H7 (cell line): ENCODE results near the gene MRPS5. TPM values are rescaled to one million over a fixed set of nuclear protein-coding genes. Genes with fewer than 3 reads are reported as not detected.
A peak's percentile ranks its signal among the peaks of the same experiment; 100 is the strongest.

Experiments
- DNase-seq: peaks from one replicate; pipeline ENCODE4 v3.0.0; 2012
- H3K27me3 ChIP-seq: 2 replicates; pipeline ENCODE4 v1.6.0; 2011; ENCODE audit warnings: mild to moderate bottlenecking, low read length; ENCODE audit not compliant: control insufficient read depth, insufficient read depth
- H3K36me3 ChIP-seq: replicated peaks from 2 replicates; pipeline ENCODE4 v1.5.1; 2011; ENCODE audit warnings: low read length; ENCODE audit not compliant: control insufficient read depth, insufficient read depth
- H3K4me3 ChIP-seq: 2 replicates; pipeline ENCODE4 v1.5.1; 2011; ENCODE audit warnings: low read depth, mild to moderate bottlenecking, control low read depth, low read length, moderate library complexity; ENCODE audit not compliant: insufficient read depth
- total RNA-seq: library from RNA; depleted of rRNA; stranded (reverse); fragments of >200 nt; shearing (Covaris generic); gene quantifications from 2 replicates; pipeline ENCODE4 v1.2.3, GENCODE V29; 2014

The MRPS5 gene
- total RNA-seq, 1 experiment from 2014 or later: 71.7 TPM

DNA sequence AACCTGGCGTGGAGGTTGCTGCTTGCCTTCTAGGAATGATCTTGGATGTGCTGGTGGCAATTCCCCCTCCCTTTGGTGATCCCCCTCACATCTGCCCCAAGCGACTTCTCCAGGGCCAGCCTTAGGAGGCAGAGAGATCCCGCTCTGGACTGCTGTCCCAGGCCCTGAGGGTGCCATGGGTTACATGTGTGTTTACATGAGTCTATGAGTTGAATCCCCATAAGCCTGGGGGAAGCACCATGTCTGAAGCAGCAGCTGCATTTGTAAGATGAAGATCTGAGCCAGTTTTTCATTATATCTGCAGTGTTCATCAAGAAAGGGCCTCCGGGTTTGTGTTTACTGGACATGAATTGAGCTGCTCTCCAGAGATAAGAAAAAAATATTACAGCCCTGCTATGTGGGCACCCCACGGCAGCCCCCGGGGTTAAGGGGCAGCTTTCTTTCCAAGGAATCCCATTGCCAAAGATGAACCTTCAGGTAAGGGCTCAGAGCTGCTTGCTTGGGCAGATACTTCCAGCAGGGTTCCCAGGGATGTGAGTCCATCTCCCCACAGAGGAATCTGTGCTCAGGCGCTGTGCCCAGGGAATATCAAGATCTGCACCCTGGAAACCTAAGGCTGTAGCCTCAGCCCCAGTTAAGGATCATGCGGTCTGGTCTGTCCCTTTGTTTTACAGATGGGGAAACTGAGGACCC lies 46.0 kb downstream of the MRPS5 start:
- Histone ChIP-seq H3K36me3 (no peaks in the 10 kb centered on the region), H3K27me3 (peaks cover 9% of the 10 kb centered on the region), H3K4me3 (no peak overlapping the region)
- no peak for DNase-seq

DNA sequence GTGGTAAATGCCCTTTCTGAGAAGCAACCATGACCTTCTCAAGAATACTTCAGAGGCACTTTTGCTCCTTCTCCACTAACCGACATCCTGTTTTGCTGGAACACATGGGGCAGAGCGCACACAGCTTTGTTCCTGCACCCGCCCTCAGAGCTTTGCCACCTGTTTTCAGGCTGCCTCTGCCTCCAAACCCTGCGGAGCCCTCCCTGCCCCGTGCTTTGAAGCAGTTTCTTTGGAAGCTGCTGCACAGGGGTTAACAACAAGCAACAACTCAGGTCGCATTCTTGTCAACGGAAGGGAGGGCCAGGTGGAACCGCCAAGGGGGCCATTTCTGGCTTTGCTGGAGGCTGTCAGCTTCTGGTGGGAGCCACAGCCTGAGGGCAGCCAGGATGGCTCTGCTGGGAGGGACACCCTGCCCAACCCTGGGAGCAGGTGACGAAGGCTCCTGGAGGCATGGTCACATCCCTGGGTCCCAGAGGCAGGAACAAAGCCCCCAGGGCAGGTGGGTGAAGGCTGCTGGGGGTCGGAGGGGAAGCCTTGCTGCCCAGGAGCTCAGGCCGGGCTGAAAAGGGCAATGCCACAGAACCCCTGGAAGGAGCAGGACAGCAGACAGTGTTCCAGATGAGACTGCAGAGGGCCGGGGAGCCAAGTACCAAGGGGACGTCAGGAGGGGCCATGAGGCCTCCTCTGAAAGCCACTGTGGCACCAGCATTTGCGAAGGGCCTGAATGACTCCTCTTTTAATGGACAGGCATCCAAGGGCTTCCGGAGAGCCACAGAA lies 46.8 kb downstream of the MRPS5 start:
- Histone ChIP-seq H3K4me3 (no peak overlapping the region), H3K27me3 (peaks cover 9% of the 10 kb centered on the region), H3K36me3 (no peaks in the 10 kb centered on the region)
- no peak for DNase-seq

DNA sequence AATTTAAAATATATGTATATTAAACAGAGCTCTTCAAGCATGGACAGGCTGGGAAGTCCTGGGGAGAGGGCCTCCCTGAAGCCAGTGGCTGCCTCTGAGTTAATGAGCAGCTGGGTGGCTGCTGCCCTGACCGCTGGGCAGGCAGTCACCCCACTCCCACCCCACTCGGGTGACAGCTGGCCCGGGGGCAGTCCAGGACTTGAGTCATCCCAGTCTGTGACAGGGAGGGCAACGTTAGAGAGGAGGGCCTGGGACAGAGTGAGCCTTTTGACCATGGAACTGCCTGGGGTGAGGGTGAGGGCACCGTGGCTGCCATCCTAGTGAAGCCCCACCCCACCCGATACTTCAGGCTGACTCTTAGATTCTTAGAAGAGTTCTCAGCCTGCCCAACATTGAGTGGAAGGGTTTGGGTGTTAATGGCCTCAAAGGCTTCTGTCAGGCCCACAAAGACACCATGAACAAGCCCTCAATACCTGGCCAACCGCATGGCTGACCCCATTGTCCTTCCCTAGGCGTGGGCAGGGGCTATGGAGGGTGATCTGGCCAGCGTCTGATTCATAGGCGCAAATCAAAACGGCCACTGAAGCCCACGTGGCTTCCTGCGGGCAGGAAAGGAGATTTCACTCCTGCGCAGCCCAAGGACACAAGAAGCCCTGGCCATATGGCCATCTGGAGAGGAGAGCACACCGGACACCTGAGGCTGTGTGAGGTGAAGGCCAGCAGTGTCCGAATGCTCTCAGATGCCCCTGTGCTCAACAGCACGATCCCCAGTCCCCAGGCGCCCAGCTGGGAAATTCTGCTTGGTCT lies 47.5 kb downstream of the MRPS5 start:
- peak; percentile 11 for DNase-seq
- H3K4me3 ChIP-seq: no peak overlapping the region
- peaks cover 9% of the 10 kb centered on the region for H3K27me3 ChIP-seq
- H3K36me3 ChIP-seq: no peaks in the 10 kb centered on the region

DNA sequence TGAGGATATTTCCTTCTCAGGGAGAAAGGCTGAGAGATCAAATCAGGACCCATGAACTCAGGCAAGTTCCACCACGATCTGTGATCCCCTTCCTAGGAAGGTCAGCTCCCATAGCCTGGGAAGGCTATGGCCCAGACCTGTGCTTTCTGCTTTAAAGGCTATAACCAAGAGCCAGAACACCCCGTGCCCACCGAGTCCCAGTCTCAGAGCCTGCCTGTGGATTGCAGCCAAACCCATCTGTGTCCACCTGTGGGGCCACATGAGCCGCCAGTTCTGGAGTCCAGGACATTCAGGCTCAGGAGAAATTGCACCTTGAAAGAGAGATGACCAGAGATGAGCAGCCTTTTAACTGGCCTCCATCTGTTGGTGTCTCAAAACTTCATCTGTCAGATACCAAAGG lies 49.2 kb downstream of the MRPS5 start:
- no peak overlapping the region for H3K4me3 ChIP-seq
- no peak for DNase-seq

DNA sequence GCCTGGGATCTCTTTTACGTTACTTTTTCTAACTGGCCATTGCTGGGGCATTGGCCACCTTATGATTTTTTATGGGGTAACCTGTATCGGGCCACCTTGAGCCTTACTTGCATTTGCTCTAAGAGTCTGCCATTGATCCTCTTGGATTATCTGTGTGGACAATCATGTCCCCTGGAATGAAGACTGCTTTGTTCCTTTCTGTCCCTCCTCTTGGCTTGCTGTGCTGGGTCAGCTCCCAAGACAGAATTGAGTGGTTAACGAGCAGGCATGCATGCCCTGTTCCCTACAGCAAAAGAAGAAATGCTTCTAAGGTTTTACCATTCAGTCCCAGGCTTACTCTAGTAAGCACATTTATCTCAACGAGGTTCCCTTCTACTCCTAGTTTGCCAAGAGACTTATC lies 49.8 kb downstream of the MRPS5 start:
- peaks cover 4% of the 10 kb centered on the region for H3K27me3 ChIP-seq
- no peak overlapping the region for H3K4me3 ChIP-seq
- no peak for DNase-seq
- H3K36me3 ChIP-seq: no peaks in the 10 kb centered on the region

More for the DNA sequence above, 49.2 kb downstream of the MRPS5 start:
- H3K36me3 ChIP-seq: no peaks in the 10 kb centered on the region
- peaks cover 7% of the 10 kb centered on the region for H3K27me3 ChIP-seq

DNA sequence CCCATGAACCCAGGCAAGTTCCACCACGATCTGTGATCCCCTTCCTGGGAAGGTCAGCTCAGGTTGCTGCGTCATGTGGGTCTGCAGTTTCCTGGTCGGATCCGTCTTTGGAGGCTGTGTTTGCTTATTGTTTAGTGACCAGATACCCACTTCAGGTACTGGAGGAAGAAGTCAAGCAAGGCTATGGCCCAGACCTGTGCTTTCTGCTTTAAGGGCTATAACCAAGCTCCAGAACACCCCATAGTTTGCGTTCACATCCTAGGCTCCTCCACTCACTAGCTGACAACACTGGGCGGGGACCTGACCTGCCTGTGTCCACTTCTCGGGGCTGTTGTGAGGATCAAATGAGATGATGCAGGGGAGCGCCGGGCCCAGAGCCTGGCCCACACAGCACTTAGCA lies 52.1 kb downstream of the MRPS5 start:
- no peaks in the 10 kb centered on the region for H3K36me3 ChIP-seq
- DNase-seq: peak; percentile 10
- H3K4me3 ChIP-seq: no peak overlapping the region
- no peaks in the 10 kb centered on the region for H3K27me3 ChIP-seq

DNA sequence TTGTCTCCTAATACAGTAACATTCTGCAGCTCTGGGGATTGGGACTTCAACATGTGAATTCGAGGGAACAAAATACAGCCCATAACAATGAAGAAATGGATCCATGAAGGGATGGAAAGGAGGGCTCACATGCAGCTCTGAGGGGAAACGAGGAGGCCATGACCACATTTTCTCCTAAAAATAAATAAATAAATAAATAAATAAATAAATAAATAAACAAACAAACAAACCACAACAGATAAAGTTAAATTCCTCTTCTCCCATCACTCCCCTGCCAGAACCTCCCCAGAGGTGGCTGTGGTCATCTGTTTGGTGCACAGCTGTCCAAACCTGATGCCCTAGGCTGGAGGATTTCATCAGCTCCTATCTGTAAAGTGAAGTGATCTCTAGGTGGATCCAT lies 53.4 kb downstream of the MRPS5 start:
- Histone ChIP-seq H3K27me3 (no peaks in the 10 kb centered on the region), H3K36me3 (no peaks in the 10 kb centered on the region), H3K4me3 (no peak overlapping the region)
- peak; percentile 3 for DNase-seq

DNA sequence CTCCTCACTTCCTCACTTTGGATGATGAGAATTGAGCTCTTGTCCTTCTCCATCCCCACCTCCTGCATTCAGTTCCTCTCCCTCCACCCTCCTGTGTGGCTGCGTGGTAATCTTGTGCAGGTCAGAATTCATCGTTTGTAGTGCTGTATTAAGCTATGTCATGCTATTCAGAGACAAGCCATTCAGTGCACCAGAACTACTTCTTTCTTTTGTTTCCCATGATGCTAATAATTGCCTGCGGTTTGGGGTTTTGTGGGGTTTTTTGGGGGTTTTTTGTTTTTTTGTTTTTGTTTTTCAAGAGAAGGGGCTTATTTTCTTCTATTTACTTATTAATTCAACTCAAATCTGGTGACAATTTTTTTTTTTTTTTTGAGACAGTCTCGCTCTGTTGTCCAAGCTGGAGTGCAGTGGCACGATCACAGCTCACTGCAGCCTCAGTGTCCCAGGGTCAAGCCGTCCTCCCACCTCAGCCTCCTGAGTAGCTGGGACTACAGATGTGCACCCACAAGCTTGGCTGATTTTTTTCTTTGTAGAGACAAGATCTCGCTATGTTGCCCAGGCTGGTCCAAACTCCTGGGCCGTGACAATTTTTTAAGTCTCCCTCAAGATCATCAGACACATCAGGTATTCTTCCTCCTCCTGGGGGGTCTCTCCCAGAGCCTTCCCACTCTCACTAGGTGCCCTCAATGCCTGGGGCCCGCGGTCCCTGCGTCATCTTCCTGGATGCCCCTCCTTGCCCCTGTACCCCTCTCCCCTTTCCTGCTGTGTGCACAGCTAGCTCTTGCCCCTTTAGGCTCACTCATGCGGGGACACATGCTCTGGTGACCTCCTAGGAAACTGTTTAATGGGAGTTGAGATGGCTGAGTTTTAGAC lies 58.3 kb downstream of the MRPS5 start:
- Histone ChIP-seq H3K27me3 (no peaks in the 10 kb centered on the region), H3K4me3 (no peak overlapping the region), H3K36me3 (no peaks in the 10 kb centered on the region)
- DNase-seq: no peak

DNA sequence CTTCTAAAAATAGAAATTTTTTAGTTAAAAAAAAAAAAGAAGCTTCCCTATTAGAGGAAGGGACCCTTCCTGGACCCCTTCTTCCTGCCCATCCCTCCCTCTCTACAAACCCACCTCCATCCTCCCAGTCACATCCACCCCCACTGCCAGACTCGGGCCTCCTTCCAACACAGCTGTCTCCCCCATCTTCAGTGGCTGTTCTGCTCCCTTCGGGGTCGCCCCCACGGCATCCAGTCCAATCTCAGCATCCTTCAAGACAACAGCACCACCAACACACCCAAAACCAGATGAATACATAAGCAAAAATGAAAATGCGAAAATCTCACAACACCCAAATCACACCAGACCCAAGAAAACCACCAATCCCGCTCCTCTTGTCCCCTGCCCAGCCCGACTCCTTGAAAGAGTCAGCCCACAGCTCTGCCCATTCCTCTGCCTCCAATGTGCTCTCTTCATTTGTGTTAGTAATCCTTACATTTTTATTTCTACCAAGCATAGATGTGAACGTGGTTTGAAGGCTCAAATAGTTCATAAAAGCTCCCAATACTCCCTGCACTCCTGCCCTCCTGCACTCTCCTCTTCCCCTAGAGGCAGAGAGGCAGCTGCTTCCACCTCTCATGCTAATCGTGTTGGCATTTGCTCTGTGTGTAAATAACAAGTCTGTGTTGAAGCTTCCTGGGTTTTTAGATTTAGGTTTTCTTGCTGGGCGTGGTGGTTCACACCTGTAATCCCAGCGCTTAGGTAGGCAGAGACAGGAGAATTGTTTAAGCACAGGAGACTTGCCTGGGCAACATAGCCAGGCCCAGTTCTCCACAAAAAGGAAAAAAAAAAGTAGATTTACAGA lies 59.1 kb downstream of the MRPS5 start:
- Histone ChIP-seq H3K36me3 (no peaks in the 10 kb centered on the region), H3K27me3 (no peaks in the 10 kb centered on the region), H3K4me3 (no peak overlapping the region)
- DNase-seq: peak; percentile 64

DNA sequence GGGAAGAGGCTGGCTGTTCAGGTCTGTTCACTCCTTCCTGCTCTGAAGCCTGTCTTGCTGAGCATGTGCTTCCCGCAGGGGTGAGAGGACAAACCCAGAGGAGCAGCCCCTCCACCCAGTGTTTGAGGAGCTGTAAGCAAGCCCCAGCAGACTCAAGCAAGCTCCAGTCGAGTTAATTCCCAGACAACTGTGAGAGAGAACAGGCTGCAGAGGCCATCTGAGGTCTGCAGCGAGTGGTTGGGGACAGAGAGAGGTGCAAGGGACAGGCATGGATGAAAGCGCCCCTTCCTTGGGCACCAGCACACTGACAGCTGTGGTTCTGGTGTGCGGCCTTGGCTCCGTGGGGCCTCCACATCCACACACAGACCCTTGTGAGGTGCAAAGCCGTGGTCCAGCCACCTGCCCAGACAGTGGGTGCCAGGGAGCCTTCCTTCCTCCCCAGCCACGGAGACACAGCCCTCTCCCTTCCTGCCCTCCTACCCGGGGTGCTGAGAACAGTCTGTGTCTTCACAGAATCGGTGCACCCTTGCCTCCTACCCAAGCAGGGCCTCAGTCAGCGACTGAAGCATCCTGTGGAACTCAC lies 59.9 kb downstream of the MRPS5 start:
- H3K4me3 ChIP-seq: no peak overlapping the region
- H3K36me3 ChIP-seq: no peaks in the 10 kb centered on the region
- peak; percentile 32 for DNase-seq
- H3K27me3 ChIP-seq: no peaks in the 10 kb centered on the region

DNA sequence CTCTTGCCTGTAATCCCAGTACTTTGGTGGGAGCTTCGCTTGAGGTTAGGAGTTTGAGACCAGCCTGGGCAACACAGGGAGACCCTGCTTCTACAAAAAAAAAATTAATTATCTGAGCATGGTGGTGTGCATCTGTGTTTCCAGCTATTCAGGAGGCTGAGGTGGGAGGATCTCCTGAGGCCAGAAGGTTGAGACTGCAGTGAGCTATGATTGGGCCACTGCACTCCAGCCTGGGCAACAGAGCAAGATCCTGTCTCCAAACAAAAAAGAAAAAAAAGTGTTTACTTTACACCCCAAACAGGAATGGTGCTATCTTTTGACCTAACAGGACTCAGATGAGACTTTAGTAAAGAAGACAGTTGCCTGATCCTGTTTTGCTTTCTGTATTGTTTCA lies 60.5 kb downstream of the MRPS5 start:
- H3K4me3 ChIP-seq: no peak overlapping the region
- H3K36me3 ChIP-seq: no peaks in the 10 kb centered on the region
- no peak for DNase-seq
- H3K27me3 ChIP-seq: no peaks in the 10 kb centered on the region

DNA sequence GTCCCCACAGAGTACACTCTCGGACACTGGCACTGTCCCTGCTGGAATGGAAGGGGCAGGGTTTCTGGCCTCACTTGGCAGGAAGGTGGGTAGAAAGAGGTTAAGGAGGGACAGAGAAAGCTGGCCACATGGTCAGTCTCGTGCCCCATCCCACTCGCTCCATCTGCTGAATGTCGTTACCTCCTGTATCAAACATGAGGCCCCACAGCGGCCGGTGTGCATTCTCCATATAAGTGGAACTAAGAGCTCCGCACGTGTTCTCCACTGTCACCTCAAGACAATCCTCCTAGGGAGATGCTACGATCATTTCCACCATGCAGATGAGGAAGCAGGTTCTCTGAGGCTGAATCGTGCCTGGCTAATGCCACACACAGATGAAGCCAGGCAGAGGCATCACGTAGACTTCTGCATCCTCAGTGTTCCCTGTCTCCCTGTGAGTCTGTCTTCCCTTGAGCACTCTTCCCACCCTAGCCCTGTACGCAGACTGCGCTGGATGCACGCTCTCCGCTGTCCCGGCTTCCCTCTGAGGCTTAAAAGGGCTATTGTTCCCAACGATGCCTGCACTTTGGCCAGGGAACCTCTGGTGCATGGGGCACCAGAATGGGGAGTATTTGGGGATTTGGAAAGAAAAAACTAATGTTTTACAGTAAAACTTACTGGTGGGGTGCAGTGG lies 61.0 kb downstream of the MRPS5 start:
- Histone ChIP-seq H3K27me3 (no peaks in the 10 kb centered on the region), H3K4me3 (no peak overlapping the region), H3K36me3 (no peaks in the 10 kb centered on the region)
- no peak for DNase-seq
